KG1 (cell line): ENCODE data around the gene KLF6.

Experiments used
- DNase-seq: peaks from one replicate; lab custom pipeline; 2025; lab: John Stamatoyannopoulos, UW

Gene KLF6

GRCh38 chr10:3728563-3728962 is 56.4 kb downstream of the KLF6 start:
- DNase-seq, result no peak

- no peak for DNase-seq
These were observed 57.7 kb downstream of the KLF6 start for GRCh38 chr10:3727268-3727667.
